Measurements from ENCODE around the gene ADGRF3. TPM values are rescaled to one million over a fixed set of nuclear protein-coding genes. Genes with fewer than 3 reads are reported as not detected.
A peak's percentile ranks its signal among the peaks of the same experiment; 100 is the strongest.

The ADGRF3 gene
- total and polyA plus RNA-seq, 10 of the 15 experiments (the other 5 are each of a cell fraction or from before 2014, with no cell fraction given), result 0.03 to 3.1 (median 0.84) TPM

GRCh38 chr2:26274058-26274613 is 72.5 kb downstream of the ADGRF3 start (continued):
- TF ChIP-seq E4F1 (IDR thresholded peaks at IDR 0.05; ENCODE audit: borderline replicate concordance, partially characterized antibody) (no peak), CHD4 (IDR thresholded peaks at IDR 0.05) (no peak), YBX1 (IDR thresholded peaks at IDR 0.05) (no peak)

GRCh38 chr2:26273501-26273900 is 73.1 kb downstream of the ADGRF3 start:
- BruUV-seq (replicated peaks), result no TSS peak
- Histone ChIP-seq H3K9ac (ENCODE audit: control insufficient read depth, insufficient read depth, low read length) (no peak overlapping the region), H3K4me2 (ENCODE audit: control insufficient read depth, insufficient read depth) (no peak overlapping the region), H3K36me3 (ENCODE audit: control insufficient read depth in 2 of 2, insufficient read depth in 2 of 2, low read length in 1 of 2) (peaks cover 0 to 8% of the 10 kb centered on the region in 2 experiments), H3K4me3 (no peak overlapping the region), H3K27me3 (replicated peaks in 1 of 2; ENCODE audit: control insufficient read depth in 2 of 2, insufficient read depth in 2 of 2, low read length in 1 of 2) (no peaks in the 10 kb centered on the region), H3K79me2 (ENCODE audit: control insufficient read depth, insufficient read depth, low read length) (no peaks in the 10 kb centered on the region), H2AFZ (ENCODE audit: control insufficient read depth, low read depth, low read length) (no peak overlapping the region), H4K20me1 (ENCODE audit: control insufficient read depth, insufficient read depth) (no peaks in the 10 kb centered on the region), H3K27ac (ENCODE audit: control insufficient read depth, insufficient read depth) (no peak overlapping the region), H3K4me1 (ENCODE audit: control insufficient read depth, insufficient read depth, low read length) (peaks cover 6% of the 10 kb centered on the region), H3K9me3 (replicated peaks; ENCODE audit: control insufficient read depth, insufficient read depth, low read length) (no peaks in the 10 kb centered on the region)
- TF ChIP-seq RAD21 (IDR thresholded peaks at IDR 0.05; ENCODE audit: insufficient read depth, low read depth, low read length) (no peak), SPI1 (IDR thresholded peaks at IDR 0.05; ENCODE audit: borderline replicate concordance, insufficient read depth, low read depth, low read length) (peak; percentile 43; the same call in 1 of the 2 replicates), ZBTB40 (IDR thresholded peaks at IDR 0.05; ENCODE audit: borderline replicate concordance) (peak; percentile 76; the same call in 1 of the 2 replicates), CREB1 (IDR thresholded peaks at IDR 0.05; ENCODE audit: low read depth) (no peak)
- WGBS (ENCODE audit: insufficient coverage, insufficient replicate concordance, low lambda C conversion rate, missing lambda C conversion rate), result 77% methylated on average over 2 of the region's 2 CpGs
- intact Hi-C loops (cut with micrococcal nuclease; ENCODE audit: unreplicated experiment), result no loop called here
- in situ Hi-C loops (cut with MboI), result no loop called here
- no peak for DNase-seq (ENCODE audit: low read depth, low spot score)
- FAIRE-seq, result no peak
- ChIA-PET POLR2A (no interaction called here), CTCF (interaction anchor here (0.6 kb wide), 1 partner anchor 22 kb away, joined by 3 read pairs; no protein-coding TSS in a partner anchor), SMC1A (ENCODE audit: uncharacterized antibody, unreplicated experiment) (interaction anchor here (1.0 to 2.6 kb wide), 5 partner anchors 13 to 38 kb away, joined by 3 to 12 read pairs (median 5); partner anchors contain the start of genes HADHA and HADHB), RAD21 (ENCODE audit: unreplicated experiment) (interaction anchor here (0.9 kb wide), 1 partner anchor 75 kb away, joined by 3 read pairs; no protein-coding TSS in a partner anchor)
- no peak for ATAC-seq

Measured in GM12878 (cell line).